SU-DHL-6 (cell line): ENCODE measurements around the gene VGLL3.

ENCODE experiments used
- EZH2phosphoT487 ChIP-seq: fragments of 200-600 bp; sonication (generic), shearing (Covaris generic); conservative IDR thresholded peaks from 2 replicates; pipeline ENCODE4 v1.6.1; 2018; ENCODE audit warnings: mild to moderate bottlenecking, antibody characterized with exemption, low read length, moderate library complexity, mixed read lengths
- TF ChIP-seq, protein P1 (sequence below): fragments of 200-600 bp; sonication (generic); IDR thresholded peaks from one replicate; pipeline ENCODE4 v1.5.1; 2017; ENCODE audit warnings: antibody characterized with exemption, mild to moderate bottlenecking, low read length, moderate library complexity; ENCODE audit not compliant: insufficient read depth, poor library complexity, severe bottlenecking

DNA sequence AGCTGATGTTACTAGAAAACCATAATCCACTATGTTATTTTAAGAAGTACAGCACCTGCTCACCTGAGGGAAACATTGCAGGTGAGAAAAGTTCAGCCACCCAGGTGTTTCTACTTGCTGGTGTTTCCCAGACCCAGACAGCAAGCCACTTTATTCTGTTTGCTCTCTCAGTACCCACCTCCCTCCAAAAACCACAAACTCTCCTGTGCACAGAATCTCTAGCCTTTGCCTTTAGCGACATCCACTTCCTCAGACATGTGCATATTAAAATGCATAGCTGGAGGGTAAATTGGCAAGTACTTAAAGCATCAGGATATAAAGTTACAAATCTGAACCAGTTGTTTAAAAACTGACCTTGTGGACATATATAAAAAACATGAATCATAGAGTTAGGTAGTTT, 36.7 kb downstream of the VGLL3 start:
- TF ChIP-seq, protein P1, sequence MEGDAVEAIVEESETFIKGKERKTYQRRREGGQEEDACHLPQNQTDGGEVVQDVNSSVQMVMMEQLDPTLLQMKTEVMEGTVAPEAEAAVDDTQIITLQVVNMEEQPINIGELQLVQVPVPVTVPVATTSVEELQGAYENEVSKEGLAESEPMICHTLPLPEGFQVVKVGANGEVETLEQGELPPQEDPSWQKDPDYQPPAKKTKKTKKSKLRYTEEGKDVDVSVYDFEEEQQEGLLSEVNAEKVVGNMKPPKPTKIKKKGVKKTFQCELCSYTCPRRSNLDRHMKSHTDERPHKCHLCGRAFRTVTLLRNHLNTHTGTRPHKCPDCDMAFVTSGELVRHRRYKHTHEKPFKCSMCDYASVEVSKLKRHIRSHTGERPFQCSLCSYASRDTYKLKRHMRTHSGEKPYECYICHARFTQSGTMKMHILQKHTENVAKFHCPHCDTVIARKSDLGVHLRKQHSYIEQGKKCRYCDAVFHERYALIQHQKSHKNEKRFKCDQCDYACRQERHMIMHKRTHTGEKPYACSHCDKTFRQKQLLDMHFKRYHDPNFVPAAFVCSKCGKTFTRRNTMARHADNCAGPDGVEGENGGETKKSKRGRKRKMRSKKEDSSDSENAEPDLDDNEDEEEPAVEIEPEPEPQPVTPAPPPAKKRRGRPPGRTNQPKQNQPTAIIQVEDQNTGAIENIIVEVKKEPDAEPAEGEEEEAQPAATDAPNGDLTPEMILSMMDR = no peak
- no peak for TF ChIP-seq EZH2phosphoT487
